ENCODE measurements around the gene MOB1B.
"Not testable (repeated sequence)": the region's sequence is repeated elsewhere in the genome, so short reads cannot be mapped to it uniquely, and the experiment has no call there.

MOB1B gene

GRCh38 chr4:70956549-70957210 lies 54.5 kb downstream of the MOB1B start:
- DNase-seq (ENCODE audit: low read depth): no peak

DNA sequence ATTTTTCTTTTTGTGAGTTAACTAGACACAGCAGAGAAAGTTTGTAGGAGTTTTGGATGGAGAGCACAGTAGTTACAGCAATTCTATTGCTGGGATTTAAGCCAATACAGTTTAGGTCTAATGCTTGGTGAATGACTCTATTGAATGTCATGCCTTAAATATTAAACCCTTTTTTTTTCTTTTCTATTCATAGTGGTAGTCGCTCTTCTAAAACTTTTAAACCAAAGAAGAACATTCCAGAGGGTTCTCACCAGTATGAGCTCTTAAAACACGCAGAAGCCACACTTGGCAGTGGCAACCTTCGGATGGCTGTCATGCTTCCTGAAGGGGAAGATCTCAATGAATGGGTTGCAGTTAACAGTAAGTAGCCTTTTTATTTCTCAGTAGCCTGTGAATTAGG lies 56.5 kb downstream of the MOB1B start:
- DNase-seq (ENCODE audit: low read depth): no peak

DNA sequence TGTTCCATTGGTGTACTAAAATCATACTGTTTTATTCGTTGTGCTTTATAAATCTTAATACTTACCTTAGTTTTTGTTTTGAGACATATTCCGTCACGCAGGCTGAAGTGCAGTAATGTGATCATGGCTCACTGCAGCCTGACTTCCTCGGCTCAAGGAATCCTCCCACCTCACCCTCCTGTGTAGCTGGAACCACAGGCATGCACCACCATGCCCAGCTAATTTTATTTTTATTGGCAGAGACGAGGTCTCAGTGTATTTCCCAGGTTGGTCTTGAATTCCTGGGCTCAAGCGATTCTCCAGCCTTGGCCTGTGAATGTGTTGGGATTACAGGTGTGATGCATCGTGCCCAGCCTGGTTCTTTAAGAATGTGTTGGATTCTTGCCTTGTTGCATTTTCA lies 66.9 kb downstream of the MOB1B start:
- no peak for DNase-seq (ENCODE audit: low read depth)

DNA sequence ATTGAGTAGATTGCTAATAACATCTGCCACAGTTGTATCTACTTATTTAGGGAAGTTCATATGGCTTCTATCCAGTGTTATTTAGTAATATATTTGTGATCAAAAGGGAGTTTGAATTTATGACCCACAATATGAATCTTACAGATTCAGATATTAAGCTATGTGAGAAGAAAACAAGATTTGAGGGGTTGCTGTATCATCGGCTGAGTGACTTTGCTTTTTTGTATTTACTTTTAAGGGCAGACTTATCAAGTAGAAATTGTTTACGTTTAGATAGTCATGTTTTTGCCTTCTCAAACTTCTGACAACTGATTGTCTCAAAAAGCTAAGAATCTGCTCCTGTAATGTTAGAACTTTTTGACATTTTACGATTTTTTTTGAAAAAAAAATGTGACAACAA lies 74.1 kb downstream of the MOB1B start:
- DNase-seq (ENCODE audit: low read depth): no peak

GRCh38 chr4:70979445-70980008 lies 77.4 kb downstream of the MOB1B start:
- no peak for DNase-seq (ENCODE audit: low read depth)

- DNase-seq (ENCODE audit: low read depth): no peak
These were observed 78.0 kb downstream of the MOB1B start for GRCh38 chr4:70980196-70980595.

GRCh38 chr4:70984106-70984505 lies 81.9 kb downstream of the MOB1B start:
- DNase-seq (ENCODE audit: low read depth): no peak

DNA sequence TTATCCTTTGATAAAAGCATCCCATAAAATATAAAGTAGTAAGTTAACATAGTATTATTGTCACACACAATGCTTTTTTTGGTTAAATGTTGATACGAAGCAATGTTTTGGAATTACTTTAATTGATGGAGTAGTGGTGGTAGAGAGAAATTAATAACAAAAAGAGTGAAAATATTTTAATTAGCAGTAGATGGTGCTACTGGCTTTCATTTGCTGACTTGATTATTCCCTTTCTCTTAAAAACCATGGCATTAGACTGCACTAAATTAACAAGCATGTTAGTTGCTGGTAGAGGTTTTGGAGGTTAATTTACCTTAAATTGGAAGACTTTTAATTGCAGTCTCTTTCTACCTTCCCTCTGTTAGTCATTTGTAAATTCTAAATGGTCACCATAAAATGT lies 82.4 kb downstream of the MOB1B start:
- DNase-seq (ENCODE audit: low read depth): no peak

DNA sequence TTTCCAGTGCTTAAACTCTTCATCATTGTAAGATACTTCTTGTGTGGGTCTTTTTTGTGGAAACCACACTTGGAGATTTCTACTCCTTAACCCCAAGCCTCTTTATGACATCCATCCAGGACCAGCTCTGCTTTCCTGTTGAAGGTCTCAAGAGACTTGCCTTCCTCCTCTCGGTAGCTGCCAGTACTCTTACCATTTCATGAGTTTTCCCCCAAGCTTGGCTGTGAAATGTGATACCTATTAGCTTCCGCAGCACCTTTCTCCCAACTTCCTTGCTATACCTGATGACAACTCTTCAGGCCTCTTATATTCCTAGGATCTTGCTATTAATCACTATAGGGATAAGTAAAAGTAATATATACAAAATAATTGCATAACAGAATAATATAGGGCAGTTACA lies 89.4 kb downstream of the MOB1B start:
- no peak for DNase-seq (ENCODE audit: low read depth)

GRCh38 chr4:70992391-70992881 lies 90.3 kb downstream of the MOB1B start:
- DNase-seq (ENCODE audit: low read depth): no peak

- DNase-seq (ENCODE audit: low read depth): peak; percentile 90
These were observed 91.3 kb downstream of the MOB1B start, which contains the start of gene DCK for GRCh38 chr4:70993181-70994068. TSS of gene DCK (plus strand) at chr4:70993649. CDS start at chr4:70993836, 187 bp downstream.

- no peak for DNase-seq (ENCODE audit: low read depth)
These were observed 91.8 kb downstream of the MOB1B start for GRCh38 chr4:70994069-70994366.

DNA sequence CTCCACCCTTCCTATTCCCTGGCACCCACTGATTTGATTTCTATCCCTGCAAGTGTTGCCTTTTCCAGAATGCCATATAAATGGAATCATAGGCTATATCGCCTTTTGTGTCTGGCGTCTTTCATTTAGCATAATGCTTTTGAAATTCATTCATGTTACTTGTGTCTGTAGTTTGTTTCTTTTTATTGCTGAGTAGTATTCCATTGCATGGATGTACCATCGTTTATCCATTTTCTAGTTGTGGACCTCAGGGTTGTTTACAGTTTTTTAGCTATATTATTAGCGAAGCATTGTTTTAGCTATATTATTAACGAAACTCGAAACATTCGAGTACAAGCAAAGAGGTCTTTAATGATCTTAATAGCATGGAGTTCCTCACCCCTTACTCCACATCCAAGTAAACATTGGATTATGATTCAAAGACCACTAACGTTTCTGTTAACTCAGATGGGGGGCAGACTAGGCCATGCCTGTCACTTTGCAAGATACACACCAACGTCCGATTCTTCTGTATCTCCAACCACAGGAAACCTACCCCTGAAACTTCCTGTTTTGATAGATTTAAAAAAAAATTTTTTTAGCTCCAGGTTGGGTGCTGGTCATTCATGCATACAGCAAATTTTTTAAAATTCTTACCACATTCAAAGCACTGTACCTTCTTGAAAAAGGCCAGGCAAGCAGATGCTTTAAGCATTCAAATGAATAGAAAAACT lies 92.4 kb downstream of the MOB1B start:
- DNase-seq (ENCODE audit: low read depth): no peak

GRCh38 chr4:70996018-70996360 lies 93.8 kb downstream of the MOB1B start:
- no peak for DNase-seq (ENCODE audit: low read depth)

GRCh38 chr4:70997036-70997435 lies 94.9 kb downstream of the MOB1B start:
- no peak for DNase-seq (ENCODE audit: low read depth)

- no peak for DNase-seq (ENCODE audit: low read depth)
These were observed 95.4 kb downstream of the MOB1B start for GRCh38 chr4:70997546-70997945.

GRCh38 chr4:70999639-71000038 lies 97.5 kb downstream of the MOB1B start:
- not testable (repeated sequence) for DNase-seq (ENCODE audit: low read depth)

- DNase-seq (ENCODE audit: low read depth): not testable (repeated sequence)
These were observed 99.2 kb downstream of the MOB1B start for GRCh38 chr4:71001363-71001762.

- peak; percentile 22 for DNase-seq (ENCODE audit: low read depth)
These were observed 102.2 kb downstream of the MOB1B start for GRCh38 chr4:71004281-71004851.

DNA sequence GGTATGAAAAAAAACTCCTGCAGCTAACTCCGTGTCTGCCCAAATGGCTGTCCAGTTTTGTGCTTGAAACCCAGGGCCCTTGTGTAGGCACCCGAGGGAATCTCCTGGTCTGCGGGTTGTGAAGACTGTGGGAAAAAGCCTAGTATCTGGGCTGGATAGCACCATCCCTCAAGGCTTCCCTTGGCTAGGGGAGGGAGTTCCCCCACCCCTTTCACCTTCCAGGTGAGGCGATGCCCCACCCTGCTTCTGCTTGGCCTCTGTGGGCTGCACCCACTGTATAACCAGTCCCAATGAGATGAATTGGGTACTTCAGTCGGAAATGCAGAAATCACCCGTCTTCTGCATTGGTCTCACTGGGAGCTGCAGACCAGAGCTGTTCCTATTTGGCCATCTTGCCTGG lies 102.9 kb downstream of the MOB1B start:
- not testable (repeated sequence) for DNase-seq (ENCODE audit: low read depth)

- DNase-seq (ENCODE audit: low read depth): no peak
These were observed 104.2 kb downstream of the MOB1B start for GRCh38 chr4:71006203-71006907.

DNA sequence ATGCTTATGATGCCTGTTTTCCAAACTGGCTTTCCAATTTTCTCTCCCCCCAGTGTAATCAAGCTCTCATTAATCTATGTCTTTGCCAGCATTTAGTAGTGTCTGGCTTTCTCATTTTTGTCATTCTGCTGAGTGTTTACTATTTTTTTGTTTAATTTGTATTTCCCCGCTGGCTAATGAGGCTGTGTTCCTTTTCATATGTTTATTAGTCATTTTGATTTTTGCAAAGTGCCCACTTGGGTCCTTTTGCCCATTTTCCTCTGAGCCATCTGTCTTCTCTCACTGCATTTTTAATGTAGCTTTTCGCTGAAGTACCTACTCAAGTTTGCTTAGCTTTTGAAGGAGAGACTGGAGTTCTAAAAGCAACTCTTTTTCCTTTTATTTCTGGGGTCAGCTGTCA lies 106.0 kb downstream of the MOB1B start:
- no peak for DNase-seq (ENCODE audit: low read depth)

Data from activated T-cell treated with anti-CD3 and anti-CD28 coated beads for 48 hours (primary cell).